Regular cardiac myocyte (primary cell): Measurements from ENCODE around the gene HSPA12A. TPM values are rescaled to one million over a fixed set of nuclear protein-coding genes. Genes with fewer than 3 reads are reported as not detected.

Source experiments
- total RNA-seq: library from RNA; depleted of rRNA; stranded (reverse); fragments of >200 nt; gene quantifications from 2 replicates; pipeline ENCODE4 v1.2.3, GENCODE V29; 2014

Gene HSPA12A, protein sequence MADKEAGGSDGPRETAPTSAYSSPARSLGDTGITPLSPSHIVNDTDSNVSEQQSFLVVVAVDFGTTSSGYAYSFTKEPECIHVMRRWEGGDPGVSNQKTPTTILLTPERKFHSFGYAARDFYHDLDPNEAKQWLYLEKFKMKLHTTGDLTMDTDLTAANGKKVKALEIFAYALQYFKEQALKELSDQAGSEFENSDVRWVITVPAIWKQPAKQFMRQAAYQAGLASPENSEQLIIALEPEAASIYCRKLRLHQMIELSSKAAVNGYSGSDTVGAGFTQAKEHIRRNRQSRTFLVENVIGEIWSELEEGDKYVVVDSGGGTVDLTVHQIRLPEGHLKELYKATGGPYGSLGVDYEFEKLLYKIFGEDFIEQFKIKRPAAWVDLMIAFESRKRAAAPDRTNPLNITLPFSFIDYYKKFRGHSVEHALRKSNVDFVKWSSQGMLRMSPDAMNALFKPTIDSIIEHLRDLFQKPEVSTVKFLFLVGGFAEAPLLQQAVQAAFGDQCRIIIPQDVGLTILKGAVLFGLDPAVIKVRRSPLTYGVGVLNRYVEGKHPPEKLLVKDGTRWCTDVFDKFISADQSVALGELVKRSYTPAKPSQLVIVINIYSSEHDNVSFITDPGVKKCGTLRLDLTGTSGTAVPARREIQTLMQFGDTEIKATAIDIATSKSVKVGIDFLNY
- total RNA-seq, result 10.9 and 18.0 TPM in 2 replicates

DNA sequence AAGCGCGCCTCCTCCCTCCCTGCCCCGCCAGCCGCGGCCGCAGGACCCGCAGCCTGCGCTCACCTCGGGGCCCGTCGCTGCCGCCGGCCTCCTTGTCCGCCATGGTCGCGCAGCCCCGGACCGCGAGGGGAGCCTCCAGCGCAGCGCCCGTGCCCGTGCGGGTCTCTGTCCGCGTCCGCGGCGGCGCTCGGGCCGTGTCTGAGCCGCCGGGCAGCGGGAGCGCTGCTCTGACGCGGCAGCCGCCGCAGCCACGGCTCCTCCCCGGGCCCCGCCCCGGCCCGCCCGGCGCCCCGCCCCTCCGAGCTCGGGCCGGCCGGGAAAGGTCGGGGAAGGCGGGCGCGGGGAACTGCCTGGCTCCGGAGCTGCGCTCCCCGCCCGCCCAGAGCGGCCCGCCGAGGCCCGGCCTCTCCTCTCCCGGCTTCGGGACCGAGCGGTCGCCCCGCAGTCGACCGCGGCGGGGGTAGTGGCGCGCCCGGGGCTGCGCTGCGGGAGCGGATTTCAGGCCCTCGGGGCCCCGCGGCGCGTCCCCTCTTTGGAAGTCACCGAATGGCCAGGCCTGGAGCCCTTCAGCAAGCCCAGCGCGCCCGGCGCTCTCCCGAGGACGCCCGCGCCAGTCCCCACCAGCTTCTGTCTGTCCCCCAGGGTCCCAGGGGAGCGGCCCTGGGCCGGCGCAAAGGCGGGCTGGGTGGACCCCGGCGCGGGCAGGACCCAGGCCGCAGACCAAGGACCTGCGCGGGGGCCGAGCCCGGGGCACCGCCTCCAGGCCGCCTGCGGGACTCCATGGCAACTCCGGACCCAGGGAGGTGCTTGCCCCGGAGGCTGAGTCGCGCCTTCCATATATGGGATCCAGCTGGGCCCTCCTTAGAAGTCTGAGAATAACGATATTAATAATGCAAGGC, at the start of gene HSPA12A:
HSPA12A (minus strand) TSS at position 200 of the 899 bp plus-strand sequence; CDS start at position 103, 97 bp downstream.

Other genes with a start within 250 kb of the HSPA12A start
- gene PNLIP, start 196.6 kb downstream of the HSPA12A start, total RNA-seq, result not detected in 2 replicates
- not detected in 2 replicates for gene PNLIPRP1, start 151.6 kb downstream of the HSPA12A start, total RNA-seq
- not detected in 2 replicates for gene PNLIPRP2, start 121.6 kb downstream of the HSPA12A start, total RNA-seq
- gene ENO4, start 106.9 kb upstream of the HSPA12A start, total RNA-seq, result under 0.01 TPM in 1 of 2 replicates, not detected in the other